ENCODE data around the gene WDR5.

The WDR5 gene

DNA sequence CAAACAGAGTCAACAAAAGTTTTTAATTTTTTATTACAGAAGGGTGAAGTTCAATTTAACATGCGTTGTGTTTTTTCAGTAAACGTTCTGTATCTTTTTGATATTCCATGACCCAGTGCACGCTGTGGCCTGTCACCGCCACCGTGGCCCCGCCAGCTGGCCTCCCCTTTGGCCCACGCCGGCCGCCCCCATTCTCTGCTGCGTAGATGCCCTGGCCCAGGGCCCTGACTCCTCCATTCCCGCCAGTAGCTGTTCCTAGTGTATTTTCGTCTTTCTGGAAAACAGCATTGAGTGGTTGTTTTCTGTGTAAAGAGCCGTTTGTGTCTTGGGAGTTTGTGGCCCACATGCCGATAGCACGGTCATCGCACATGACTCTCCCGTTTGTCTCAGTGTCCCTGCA lies 22.4 kb downstream of the WDR5 start:
- DNase-seq, result peak in 7 of 51 donors; percentile 4 to 44 (median 21)

GRCh38 chr9:134158753-134159392 lies 23.0 kb downstream of the WDR5 start:
- DNase-seq, result no peak

- DNase-seq, result no peak
Measured at GRCh38 chr9:134159566-134160245, 23.8 kb downstream of the WDR5 start.

DNA sequence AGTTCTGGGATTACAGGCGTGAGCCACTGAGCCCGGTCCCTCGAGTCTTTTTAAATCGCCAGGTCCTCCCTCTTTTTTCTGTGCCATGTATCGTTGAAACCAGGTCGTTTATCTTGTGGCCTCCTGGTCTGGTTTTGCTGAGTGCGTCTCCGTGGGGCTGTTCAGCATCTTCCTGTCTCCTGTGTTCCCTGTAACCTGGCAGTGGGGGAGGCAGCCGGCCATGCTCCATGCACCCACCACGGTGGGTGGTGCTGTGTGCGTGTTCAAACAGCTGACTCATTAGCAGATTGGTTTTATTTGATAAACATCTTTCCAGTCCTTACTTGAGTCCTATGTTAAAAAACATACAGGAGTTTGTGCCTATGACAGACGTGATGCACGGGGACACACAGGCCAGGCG lies 25.8 kb downstream of the WDR5 start:
- no peak for DNase-seq

DNA sequence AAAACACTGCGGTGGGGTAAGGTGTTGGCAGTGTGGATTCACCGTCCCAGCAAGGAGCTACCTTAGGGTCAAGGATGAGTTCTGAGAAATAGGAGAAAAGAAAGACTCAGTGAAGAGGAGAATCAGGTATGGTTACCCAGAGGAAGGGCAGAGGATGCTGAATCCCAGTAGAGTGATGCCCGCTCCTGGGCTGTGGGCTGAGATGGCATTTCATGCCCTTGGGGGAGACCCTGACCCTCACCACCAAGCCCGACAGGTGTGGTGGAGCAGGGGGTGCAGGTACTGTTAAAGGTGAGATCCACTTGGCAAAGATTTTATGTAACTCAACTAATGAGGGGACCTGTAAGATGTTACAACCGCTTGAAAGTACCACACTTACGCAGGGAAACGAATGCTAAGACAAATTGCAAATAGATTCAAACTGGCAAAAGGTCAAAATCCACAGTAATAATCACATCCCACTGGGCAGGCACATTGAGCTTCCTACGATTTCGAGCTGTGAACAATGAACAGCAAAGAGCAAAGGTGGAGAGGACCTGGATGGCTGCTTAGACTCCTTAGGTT lies 26.4 kb downstream of the WDR5 start:
- no peak for DNase-seq

DNA sequence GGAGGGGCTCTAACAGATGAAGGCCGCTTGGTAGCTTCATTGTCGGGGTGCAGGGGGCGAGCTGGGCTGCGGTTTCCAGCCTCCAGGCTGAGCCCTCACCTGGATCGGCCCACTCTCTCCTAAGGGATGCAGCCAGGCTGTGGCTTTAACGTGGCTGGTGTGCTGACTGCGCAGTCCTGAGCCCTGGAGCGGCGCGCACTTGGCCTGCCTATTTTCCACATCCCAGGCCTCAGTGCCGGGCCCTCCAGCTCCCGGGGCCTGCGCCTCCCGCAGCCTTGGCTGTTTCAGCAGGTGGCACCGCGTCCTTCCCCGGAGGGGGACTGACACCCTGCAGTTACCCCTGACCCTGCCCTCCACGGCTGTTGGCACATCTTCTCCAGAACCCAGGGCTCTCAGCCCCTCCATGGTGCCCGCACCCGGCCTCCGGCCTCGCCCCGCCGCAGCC lies 27.1 kb downstream of the WDR5 start:
- no peak for DNase-seq

- peak in 42 of 51 donors; percentile 16 to 76 (median 46) for DNase-seq
Measured at GRCh38 chr9:134163371-134164196, 27.7 kb downstream of the WDR5 start.

DNA sequence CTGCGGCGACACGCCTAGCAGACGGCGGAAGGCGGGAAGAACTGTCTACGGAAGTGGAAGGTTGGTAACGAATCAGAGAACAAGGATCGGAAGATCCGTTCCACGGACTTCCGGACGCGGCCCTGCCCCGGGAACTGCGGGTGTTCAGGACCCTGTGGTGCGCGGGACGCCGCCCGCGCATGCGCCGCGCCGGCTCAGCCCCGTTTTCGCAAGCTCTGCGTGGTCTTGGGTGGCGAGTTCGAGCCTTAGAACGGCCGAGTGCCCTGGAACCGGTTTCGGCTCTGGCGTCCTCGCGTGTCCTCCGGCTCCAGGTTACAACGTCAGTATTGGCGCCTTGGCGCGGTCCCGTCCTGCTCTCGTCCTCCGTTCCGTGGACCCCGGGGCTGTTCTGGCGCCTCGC lies 29.0 kb downstream of the WDR5 start:
- no peak for DNase-seq

DNA sequence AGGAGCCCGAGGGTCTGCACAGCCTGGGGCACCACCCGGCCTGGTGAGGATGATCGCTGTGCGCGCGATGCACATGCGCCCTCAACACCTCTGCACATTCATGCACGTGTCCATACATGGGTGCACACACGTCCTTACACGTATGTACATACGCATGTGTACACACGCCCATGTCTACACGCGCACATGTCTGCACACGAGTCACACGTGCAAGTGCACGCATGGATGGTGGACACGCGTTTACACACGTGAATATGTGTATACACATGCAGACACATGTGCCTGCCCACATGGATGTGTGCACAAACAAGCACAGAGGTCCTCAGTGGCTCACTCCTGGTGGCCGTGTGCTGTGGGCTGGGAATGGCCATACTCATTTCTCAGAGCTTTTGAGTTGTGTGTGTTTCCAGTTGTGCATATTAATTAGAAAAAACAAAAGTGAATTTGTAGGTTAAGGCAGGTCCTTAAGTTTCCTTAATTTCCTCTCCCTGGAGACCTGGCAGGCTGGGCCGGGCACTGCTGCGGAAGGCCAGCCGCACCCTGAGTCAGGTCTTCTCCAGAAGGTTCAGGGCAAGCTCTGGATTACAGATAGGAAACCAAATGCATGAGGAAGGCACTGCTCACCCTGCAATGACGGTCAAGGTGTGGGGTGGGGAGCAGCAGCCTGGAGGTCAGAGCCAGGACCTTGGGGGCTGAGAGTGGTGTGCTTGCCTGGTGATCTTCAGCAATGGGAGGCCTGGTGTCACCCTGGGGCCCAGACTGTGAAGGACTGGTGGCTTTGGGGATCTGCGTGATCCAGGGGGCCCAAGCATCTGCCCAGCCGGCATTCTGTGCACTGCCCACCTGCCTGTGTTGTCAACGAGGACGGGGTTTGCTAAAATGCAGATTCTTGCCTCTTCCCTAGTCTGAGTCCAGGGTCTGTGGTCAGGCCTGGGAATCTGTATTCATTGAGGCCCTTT lies 29.8 kb downstream of the WDR5 start:
- DNase-seq, result no peak

- no peak for DNase-seq
Measured at GRCh38 chr9:134166374-134166773, 30.5 kb downstream of the WDR5 start.

DNA sequence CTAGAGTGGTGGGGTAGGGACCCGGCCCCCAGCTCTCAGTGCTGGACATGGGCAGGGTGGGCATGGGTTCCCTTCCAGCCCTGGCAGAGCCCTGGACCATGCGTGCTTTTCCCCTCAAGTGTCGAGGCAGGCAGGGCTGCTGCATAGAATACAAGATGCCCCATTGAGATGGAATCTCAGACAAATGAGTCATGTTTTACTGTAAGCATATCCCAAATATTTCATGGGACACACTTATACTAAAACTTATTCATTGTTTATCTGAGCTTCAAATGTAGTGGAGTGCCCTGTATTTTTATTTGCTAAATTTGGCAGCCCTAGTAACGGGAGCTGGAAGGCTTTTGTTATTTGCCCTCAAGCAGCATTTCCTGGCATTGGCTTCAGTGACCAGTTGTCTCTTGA lies 31.6 kb downstream of the WDR5 start:
- DNase-seq, result no peak

GRCh38 chr9:134168757-134169550 lies 33.1 kb downstream of the WDR5 start:
- no peak for DNase-seq

DNA sequence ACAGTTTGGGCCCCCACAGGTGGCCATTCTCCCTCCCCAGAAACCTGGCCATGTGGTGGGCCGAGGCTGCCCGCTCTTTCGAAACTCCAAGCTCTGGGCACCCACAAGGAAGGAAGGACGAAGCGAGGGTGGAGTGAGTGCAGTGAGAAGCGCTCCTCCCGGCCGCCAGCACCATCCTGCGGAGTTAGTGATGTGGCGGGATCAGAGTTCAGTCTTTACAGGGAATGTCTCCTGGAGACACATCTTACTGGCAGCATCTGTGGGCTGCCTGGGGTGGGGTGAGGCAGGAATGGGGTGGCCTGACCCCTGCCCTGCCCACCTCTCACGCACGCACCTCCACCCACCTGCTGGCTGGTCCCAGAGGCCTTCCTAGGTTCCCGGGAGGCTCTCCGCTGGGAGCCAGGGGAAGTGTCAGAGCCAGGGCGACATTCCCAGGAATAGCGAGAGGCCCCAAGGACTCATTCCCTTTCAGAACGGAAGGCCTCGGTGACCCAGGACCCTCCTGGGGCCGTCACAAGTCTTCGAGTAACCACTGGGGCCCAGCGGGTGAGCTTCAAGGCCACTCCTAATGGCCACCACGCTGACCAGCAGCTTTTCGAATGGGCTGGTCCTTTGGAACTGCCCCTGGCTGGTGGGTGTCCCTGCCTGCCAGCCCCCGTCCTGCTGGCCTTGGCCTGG lies 34.0 kb downstream of the WDR5 start:
- DNase-seq, result no peak

GRCh38 chr9:134170532-134171315 lies 34.8 kb downstream of the WDR5 start:
- no peak for DNase-seq

DNA sequence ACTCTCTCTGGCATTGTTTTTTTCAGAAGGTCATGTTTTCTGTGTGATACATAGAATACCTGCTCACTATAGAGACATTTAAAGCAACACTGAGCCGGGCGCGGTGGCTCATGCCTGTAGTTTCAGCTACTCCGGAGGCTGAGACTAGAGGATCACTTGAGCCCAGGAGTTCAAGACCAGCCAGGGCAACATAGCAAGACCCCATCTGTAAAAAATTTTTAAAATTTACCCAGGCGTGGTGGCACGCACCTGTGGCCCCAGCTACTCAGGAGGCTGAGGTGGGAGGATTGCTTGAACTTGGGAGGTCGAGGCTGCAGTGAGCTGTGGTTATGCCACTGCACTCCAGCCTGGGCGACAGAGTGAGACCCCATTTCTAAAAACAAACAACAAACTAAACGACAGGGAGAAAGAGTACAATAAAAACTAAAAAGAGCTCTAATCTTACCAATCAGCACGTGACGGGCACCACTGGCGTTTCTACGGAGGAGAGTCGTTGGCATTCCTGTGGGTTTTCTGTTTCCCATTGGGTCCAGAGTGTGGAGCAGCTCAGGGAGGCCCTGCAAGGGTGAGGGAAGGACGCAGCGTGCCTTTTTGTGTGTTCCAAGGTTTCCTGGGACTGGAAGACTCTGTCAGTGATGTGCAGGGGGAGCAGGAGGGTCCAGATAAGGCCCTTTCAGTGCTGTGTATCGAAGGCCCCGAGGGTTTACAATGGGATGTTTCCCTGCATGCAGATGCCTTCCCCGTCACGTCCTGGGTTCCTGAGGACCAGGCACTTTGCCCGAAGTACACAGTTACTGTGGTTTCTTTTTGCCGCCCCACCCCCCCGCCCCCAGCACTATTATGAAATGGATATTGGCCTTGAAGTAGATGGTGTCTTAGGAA lies 35.7 kb downstream of the WDR5 start:
- no peak for DNase-seq

GRCh38 chr9:134172198-134173126 lies 36.6 kb downstream of the WDR5 start:
- no peak for DNase-seq

Measured in hypothalamus (tissue), 51 donors.